Right lobe of liver (tissue), 4 donors: ENCODE data around the gene FAM83D.

Source experiments
- CTCF ChIP-seq, 4 donors: fragments of 200-600 bp in 3 of 4; fragments of 450-650 bp in 1 of 4; IDR thresholded peaks; one replicate each; pipeline versions ENCODE4 v1.5.1 to v1.8.0; 2016 to 2022; ENCODE audit warnings: antibody characterized with exemption in 4 of 4, mild to moderate bottlenecking in 2 of 4
- POLR2A ChIP-seq: fragments of 450-650 bp; IDR thresholded peaks from one replicate; pipeline ENCODE4 v1.6.1; 2017; ENCODE audit warnings: antibody characterized with exemption, mild to moderate bottlenecking
- donor health status: DM: no; HTN: no; CAD: no.
- donor health status: DM: no; HTN: no; CAD: no.
- donor health status: DM: no; HTN: yes; CAD: no.

- TF ChIP-seq POLR2A (no peak), CTCF (IDR thresholded peaks at IDR 0.05) (no peak)
These were observed 61.6 kb downstream of the FAM83D start for GRCh38 chr20:38987777-38988176.
